Measurements from ENCODE around the gene CCDC50.

DNA sequence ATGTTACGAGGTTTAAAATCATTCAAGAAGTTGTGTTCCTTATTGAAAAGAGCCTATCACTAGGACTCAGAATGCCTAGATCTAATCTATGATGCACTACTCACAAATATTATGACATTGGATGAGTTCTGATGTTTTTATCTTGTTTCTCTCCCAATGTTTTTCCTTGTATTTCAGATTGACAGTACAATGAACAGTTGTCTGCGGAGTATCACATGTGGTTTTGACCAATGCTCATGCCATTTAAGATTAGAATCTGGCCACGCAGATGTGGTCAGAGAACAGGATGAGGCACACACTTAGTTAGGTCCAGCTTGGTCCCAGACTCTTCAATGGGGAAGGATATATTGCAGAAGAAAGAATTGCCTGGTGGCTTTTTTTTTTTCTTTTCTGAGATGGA, 25.6 kb upstream of the CCDC50 start:
- TF ChIP-seq ZNF274 (IDR thresholded peaks at IDR 0.05; ENCODE audit: insufficient read depth, insufficient read length) = no peak
- TF ChIP-seq POLR2AphosphoS5 (IDR thresholded peaks at IDR 0.05; ENCODE audit: low read length) = no peak
- TF ChIP-seq ZBED1 (IDR thresholded peaks at IDR 0.05; ENCODE audit: borderline replicate concordance) = no peak
- TF ChIP-seq POLR2A (IDR thresholded peaks at IDR 0.05; ENCODE audit: low read depth, low read length) = no peak
- TF ChIP-seq EZH2 (IDR thresholded peaks at IDR 0.05; ENCODE audit: borderline replicate concordance, control insufficient read depth, low read depth, low read length) = no peak
- TF ChIP-seq RBBP5 (conservative IDR thresholded peaks at IDR 0.05) = no peak
- TF ChIP-seq EP300 (IDR thresholded peaks at IDR 0.05; ENCODE audit: borderline replicate concordance in 1 of 2, control insufficient read depth in 1 of 2, low read depth in 2 of 2, low read length in 2 of 2) = no peak
- no peak for TF ChIP-seq BMI1 (IDR thresholded peaks at IDR 0.05; ENCODE audit: borderline replicate concordance)
- no peak for TF ChIP-seq BCL11A (IDR thresholded peaks at IDR 0.05; ENCODE audit: low read depth, low read length)
- TF ChIP-seq SRF (IDR thresholded peaks at IDR 0.05; ENCODE audit: low read depth in 2 of 2, low read length in 2 of 2) = no peak

Data from GM12878 (cell line).